ENCODE measurements around the gene FOXC2.
A peak's percentile ranks its signal among the peaks of the same experiment; 100 is the strongest.

The FOXC2 gene

DNA sequence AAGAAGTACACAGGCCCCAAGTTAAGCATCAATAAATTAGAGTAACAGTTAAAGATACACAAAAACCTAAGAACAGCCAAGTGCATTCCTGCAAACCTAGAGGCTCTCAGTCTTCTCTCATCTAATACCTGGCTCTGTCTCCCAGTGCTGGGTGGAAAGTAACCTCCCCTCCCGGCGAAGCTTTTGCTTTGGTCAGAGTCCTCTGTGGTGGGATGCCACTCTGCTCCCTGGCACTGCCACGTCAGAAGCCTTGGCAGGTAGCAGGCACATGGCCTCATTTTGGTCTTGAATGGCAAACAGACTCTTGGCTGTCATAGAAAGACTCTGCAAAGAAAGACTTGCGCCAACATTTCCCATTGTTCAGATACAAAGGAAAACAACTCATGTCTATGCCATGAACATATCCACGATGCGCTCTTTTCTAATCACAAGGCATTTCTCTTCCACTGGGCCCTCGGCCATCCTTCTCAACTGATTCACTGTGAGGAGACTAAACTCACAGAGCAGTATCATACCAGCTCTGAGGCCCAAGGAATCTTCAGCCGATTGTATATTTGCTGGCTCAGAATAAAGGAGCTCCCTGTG is 32.8 kb upstream of the FOXC2 start:
- DNase-seq = no peak

DNA sequence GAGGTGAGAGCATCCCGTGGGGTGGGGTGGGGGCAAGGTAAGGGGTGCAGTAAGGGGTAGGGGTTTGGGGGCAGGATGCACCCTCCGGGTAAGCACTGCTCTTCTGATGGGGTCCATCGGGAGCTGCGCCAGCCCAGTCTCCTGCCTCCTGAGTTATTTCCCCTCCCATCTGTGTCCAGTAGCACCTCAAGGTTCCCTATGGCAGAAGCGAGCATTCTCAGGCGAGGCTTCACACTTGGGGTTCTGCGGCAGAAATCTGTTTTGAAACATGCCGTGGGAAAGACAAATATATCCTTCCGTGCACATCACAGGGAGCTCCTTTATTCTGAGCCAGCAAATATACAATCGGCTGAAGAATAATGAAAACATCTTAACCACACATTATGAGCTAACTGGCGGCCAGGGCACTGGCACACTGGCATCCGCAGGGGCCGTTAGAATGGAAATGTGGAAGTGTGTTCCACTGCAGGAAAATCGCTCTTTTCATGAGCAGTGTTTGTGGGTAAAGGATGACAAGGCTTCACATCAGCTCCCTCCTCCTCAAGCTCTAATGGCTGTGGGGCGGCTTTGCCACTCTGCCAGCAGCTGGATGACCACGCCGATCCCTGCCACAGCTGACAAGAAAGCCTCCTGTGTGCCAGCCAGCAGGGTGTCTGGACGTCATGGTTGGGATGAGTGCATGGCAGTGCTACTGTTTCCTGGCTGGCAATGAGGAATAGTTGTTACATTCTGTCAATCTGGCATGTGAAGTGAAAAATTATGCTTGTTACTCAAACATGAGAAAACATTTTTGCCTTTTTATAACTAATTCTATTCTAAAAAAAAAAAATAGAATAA is 31.6 kb upstream of the FOXC2 start:
- no peak for DNase-seq

DNA sequence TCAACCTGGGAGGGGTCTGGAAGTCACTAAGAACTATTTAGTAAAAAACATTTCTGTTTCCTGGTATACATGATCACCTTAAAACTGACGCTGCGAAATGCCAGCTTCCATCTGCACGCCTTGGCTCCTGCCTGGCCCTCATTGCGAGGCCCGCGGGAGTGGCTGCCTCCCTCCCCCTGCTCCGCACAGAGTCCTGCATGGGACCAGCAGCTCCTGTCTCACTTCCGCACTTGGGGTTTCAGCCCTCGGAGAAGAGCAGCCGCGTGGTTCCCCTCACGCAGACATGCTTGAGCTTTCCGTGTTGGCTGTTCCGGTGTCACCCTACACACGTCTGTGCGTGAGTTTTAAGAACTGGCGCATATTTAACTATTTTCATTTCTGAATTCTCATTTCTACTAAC is 30.0 kb upstream of the FOXC2 start:
- no peak for DNase-seq

DNA sequence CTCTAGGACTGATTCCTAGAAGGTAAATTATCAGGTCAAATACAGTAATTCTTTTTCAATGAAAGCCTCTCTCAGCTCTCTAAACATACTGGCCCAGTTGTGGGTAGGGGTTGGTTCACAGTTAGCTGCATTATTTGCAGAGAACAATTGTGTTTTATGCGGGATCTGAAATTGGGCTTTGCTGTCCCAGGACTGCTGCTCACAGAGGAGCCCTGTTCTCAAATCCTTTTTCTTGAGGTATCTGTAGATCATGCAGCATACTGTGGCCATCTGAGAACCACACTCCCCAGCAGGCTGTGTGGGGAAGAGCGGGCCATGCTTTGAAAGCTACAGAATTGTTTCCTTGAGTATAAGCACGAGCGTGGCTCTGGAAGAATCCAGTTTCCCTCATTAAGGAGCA is 29.1 kb upstream of the FOXC2 start:
- no peak for DNase-seq

DNA sequence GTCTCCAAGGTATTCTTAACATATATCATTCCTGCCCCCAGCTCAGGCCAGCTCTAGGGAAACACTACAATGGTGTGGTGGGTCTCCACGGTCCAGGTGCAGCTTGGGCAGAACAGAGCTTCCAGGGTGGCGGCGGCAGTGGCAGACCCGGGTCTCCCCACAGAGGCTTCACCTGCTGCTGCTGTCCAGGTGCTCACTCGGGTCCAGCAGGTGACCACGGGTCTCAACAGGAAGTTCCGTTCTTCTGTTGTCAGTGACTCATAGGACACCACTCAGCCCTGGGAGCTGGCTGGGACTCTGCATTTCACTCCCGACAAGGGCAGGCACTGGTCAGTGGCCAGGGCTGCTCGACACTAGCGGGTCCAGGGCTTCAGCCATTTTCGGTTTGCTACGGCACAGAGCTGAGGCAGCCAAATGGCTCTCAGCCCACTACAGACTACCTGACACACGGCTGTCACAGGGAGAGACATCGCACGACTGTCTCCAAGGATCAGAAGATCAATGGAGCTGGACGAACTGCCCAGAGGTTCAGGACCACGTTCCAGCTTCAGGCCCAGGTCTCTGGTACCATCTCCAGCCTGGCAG is 28.3 kb upstream of the FOXC2 start:
- DNase-seq = no peak

DNA sequence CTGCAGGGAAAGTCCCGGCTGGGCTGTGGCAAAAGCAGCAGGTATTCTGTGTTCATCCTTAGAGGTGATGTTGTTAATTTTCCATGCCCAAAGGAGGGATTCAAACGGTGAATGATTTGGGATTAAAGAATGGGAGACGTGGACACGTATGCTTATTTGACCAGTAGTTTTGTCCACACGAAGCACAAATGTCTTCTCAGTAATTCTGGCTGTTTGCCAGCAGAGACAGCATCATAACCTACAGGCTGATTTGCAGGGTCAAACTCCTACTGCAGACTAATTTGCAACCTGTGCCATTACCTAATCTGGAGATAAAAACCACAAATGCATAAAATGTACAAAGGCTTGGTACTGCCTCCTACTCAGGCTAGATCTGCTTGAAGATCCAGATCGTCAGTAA is 25.7 kb upstream of the FOXC2 start:
- no peak for DNase-seq

DNA sequence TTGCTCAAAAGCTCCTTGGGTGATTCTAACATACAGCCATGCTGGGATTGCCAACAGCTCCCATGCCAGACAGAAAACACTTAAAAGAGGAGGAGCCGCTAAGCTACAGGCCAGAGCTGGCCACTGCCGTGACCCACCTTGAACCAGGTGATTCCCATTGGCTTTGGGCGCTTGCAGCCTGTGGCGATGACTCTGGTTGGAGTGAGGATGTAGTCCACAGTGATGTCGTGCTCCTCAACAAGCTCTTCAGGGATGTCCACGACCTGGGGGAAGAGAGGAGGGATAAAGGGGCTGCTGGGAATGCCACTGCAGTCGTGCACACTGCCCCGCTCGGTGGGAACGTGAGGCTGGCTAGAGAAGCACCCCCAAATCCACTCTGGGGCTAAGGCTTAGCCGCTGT is 25.1 kb upstream of the FOXC2 start:
- no peak for DNase-seq

DNA sequence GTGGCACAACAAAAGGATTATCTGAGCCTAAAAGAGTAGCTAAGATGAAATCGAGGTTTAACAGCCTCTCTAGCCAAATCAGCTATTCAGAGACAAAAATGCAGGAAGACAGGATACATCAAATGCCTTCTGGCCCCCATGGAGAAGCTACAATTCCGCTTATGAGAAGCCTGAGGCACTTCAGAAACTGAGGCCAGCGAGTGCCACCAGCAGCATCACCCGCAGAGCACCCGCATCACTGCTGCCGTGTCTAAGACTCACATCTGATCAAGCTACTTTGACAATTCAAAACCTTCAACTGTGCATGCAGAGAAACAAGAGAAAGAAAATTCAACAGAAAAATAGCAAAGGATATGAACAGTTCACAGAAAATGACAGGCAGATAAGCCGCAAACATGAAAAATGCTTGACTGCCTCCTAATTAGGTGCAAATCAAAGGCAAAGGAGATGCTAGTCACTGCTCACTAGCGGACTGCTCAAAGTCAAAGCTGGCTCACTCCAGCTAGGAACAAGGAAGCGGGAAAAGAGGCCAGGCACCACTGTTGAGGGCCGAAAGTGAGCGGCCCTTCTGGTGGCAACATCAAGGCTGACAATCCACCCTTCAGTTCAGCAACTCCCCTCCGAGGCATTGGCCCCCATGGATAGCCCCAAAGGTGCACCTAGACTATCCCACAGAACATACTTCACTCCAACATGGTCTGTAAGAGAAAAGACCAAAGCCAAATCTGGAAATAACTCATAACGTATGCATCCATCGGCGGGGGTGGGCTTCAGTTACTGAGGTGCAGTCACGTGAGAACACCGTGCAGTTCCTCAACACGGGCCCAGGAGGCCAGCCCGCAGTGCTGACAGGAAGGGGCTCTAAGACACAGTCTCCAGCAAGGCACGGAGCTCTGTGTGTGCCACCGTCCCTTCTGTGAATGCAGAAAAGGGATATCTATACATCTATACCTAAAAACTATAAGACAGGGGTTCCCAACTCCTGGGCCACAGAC is 23.6 kb upstream of the FOXC2 start:
- no peak for DNase-seq

DNA sequence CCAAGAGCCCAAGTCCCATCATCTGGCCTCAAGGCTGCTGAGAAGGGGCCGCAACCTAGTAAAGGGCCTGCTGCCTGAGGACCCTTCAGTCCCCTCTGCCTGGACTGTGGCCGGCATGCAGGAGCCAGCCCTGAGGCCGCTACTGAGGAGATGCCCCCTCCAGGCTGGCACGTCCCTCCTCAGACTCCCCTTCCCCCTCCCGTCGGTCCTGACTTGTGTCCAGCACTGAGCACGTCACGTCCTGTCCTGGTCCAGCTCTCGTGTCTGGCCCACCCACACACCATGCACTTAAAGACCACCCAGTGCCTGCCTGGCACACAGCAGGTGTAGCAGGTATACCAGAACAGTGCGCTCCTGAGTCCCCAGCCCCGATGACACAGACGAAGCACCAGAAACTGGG is 21.1 kb upstream of the FOXC2 start:
- no peak for DNase-seq

DNA sequence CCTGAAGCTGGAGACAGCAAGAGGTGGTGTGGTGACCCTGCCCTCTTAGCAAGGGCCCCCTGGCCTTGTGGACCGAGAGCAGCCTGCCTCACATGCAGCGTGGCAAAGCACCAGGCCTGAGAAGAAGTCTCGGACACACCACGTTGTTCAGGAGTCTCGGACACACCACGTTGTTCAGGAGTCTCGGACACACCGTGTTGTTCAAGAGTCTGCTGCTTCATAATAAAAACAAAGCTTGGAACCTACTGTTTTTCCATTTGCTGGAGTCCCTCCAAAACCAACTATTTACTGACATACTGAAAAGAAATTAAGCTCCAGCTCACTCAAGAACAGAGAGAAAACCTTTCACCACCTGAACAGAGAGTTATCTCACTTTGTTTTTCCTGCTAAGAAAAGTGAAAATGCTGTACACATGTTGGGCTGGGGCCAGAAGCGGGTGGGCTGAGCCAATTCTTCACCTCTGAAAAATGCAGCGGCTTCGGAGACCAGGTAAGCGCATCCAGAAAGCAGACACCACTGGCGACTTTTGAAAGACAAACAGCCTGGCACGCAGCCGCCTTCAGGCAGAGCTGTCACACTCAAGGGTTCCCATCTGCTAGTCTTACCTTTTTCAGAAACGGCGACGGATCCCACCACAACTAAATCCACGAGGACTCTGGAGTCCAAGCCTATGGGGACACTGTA is 20.5 kb upstream of the FOXC2 start:
- DNase-seq = no peak

DNA sequence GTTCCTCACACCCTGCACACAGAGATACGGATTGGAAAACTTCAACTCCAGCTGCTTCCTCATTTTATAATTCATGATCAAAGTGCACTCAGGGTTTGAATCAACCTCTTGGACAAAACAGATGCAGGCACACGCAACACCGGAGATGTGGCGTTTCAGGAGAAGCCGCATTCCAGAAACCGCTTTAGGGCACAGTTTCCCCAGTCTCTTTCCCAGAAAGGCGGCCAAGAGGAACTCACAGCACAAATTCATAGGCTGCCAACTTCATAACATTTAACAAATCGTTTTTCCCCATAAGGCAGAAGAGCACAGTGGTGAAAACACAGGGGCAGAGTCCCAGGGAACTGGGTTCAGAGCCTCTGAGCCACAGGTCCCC is 20.0 kb upstream of the FOXC2 start:
- DNase-seq = no peak

DNA sequence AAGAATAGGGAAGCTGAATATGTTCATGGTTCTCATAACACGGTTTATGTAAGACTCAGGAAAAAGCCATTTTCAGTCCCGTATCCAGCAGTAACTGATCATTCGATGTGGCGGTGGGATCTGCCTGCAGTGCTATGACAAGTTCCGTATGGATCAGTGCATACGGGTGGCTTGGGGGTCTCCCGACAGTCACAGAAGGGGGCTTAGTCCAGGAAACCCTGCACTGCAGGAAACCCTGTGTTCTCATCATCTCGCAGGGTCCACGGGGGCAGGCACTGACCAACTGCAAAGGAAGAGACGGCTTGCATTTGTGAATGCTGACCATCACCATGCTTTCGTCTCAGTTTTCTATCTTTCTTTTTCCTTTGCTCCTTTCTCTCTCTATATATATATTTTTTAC is 19.3 kb upstream of the FOXC2 start:
- no peak for DNase-seq

DNA sequence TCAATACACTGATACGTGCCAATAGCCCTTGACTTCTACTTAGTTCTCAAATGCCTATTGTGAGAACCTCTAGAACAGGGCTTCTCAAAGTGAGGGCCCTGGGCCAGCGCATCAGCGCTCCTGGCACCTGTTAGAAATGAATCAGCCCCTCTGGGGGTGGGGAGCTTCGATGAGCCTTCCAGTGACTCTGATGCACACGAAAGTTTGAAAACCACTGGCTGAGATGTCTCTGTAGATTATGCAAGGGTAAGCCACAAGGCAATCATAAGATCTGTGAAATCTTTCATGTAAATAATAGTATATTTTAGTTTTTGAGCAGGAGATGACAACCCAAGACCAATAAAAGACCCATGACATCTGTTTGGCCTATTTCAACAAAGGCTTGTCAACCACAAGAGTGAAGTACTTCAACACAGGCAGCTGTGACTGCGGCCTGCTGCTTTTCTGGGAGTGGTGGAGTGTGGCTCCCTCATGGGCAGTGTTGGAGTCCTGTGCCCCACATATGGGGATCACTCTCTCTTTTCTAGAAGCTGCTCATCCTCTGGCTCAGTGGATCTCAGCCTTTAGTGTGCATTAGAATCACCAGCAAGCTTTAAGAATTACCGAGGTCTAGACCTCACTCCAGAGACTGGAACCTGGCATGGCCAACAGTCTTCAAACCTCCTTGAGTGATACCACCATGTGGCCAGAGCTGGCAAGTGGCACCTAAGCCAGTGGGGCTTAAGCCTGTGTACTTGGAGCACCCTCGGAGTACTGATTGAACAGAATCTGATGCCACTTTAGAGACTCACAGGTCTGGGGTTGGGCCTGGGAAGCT is 17.3 kb upstream of the FOXC2 start:
- no peak for DNase-seq

DNA sequence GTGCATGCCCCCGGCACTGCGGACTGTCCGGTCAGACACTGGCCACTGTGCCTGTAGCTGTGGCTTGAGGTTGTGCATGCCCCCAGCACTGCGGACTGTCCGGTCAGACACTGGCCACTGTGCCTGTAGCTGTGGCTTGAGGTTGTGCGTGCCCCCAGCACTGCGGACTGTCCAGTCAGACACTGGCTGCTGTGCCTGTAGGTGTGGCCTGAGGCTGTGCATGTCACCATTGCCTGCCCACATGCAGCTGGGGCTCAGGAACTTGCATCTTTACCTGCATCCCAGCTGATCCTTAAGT is 16.8 kb upstream of the FOXC2 start:
- DNase-seq = no peak

DNA sequence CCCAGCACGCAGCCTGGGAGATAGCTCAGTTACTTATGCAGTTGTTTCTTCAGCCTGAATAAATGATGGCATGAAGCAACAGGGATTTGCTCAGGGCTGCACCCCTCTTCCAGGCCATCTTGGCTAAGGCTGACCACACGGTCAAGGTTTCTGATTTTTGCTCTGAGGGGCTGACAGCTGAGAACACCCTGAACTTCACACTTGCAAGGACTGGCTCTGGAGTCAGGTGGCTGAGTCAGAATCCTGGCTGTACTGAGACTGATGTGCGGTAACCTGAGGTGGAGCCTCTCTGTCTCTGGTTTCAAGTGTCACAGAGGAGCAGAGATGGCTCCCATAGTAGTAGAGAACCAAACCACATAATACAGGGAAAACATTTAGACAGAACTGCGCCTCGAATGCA is 16.3 kb upstream of the FOXC2 start:
- DNase-seq = no peak

DNA sequence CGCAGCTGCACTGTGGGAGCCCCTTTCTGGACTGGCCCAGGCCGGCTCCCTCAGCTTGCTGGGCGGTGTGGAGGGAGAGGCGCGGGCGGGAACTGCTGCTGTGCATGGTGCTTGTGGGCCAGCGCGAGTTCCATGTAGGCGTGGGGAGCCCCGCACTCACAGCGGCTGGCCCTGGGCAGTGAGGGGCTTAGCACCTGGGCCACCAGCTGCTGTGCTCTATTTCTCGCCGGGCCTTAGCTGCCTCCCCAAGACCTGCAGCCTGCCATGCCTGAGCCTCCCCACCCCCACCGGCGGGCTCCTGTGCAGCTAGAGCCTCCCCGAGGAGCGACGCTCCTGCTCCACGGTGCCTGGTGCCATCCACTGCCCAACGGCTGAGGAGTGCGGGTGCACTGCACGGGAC is 13.3 kb upstream of the FOXC2 start:
- no peak for DNase-seq

DNA sequence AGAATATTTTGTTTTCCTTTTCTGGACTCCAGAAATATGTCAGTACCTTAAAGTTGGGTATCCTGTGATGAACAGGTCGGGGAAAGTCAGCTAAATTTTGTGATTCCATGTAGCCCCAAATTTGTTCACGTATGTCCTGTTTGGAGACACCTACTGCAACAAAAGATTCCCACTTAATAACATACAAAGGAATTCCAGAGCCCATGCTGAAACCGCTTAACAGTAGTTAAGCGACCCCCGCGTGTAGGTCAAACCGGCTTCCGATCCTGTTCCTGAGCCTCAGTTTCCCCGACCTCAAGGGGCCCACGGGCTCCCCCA is 12.1 kb upstream of the FOXC2 start:
- no peak for DNase-seq

DNA sequence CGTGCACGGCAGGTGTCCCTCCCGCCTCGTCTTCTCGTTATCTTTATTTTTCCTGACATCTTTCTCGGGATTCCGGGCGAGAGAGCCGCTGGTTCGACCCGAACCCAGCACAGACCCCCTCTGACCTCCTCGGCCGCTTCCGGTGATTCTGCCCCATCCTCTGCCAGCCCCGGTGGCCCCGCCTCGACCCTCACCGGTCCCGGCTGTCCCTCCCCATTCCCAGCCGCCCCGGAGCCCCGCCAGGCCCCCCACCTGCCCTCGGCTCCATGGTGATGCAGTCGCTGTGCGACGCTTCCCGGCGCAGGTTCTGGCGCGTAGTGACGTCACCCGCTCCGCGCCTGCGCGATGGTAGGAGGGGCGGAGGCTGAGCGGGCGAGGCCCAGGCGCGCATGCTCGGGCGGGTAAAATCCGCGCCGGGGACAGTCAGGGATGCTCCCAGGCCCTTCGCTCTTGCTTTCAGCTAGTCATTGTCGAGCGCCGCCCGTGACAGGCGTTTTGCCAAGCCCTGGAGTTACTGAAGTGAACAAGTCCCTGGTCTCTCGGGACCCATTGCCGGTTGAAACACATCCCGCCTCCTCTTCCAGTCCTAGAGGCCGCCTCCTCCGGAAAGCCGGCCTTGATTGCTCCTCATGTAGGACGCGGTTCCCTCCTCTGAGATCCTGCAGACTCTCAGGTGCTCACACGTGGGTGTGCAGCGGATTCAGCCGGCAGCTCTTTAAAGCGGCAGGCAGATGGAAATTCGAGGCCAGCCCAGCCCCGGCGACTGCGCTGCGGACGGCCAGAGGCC is 11.5 kb upstream of the FOXC2 start, which contains the start of gene MTHFSD:
Gene MTHFSD (minus strand): TSS at position 319 of the 787 bp plus-strand sequence. CDS start 51 bp downstream, at position 268.
- DNase-seq = peak; percentile 43

DNA sequence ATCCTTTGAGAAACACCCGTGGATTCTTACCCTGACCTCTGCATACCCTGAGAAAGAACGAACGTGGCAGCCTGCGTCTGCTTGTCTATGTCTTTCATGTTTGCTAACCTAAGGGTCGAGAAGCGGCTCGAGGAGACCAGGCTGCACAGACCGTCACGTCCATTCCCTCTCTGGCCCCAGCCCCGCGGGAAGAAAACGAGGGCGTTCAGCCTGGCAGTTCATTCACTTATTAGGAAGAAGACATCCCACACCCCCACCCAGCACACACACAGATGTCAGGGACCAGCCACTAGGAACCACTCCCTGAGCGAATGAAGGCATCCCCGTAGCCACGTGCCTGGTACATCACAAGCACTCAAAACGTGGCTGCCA is 10.9 kb upstream of the FOXC2 start:
- no peak for DNase-seq

DNA sequence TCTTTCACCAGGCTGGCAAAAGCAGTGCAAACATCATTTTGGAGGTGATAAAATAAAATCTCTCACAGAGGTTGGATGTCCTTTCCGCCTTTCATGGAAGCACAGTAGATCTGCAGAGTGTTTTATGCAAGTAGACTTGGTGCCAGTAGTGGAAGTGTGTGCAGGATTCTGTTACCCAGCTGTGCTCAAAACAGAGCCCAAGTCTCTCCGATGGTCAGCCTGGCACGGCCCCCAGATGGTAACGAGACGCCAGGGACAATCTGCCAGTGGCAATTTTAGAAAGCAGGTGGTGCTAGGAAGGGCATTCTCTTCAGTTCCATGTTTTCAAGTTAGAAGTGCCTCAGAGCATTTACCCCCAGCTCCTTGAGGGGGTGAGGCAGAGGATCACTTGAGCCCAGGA is 10.1 kb upstream of the FOXC2 start:
- no peak for DNase-seq

DNA sequence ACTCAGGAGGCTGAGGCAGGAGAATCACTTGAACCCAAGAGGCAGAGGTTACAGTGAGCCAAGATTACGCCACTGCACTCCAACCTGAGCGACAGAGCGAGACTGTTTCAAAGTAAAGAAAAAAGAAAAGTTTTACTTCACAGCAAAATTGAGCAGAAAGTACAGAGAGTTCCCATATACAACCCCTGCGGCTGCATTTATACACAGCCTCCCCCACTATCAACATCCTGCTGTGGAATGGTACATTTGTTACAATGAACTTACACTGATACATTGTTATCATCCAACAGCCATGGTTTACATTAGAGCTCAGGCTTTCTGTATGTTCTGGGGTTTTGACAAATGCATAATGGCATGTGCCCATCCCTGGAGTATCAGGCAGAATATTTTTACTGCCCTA is 9.0 kb upstream of the FOXC2 start:
- DNase-seq = no peak

All from NCI-H524 treated with DMSO at 0.1 percent for 48 hours (cell line).